ENCODE measurements around the gene MTCL1.

The MTCL1 gene

DNA sequence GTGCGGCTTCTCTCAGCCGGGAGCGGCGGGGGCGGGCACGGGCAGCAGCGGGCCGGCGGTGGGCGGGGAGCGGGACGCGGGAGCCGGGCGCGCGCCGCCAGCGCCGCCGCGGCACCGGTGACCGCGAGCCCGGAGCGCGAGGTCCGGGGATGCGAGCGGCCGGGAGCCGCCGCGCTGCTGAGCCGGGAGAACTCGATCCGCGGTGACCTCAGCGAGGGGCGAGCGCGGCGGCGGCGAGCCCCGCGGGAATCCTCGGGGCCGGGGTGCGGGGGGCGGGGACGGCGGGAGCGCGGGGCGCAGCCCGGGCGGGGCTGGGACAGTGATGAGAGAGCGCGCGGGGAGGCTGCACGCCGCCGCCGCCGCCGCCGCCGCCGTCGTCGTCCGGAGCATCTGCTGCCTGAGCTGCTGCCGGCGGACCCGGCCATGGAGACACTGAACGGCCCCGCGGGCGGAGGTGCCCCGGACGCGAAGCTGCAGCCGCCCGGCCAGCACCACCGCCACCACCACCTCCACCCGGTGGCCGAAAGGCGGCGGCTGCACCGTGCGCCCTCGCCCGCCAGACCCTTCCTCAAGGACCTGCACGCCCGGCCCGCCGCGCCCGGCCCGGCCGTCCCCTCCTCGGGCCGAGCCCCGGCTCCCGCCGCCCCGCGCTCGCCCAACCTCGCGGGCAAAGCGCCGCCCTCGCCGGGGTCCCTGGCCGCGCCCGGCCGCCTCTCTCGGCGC, at the start of gene MTCL1:
MTCL1 (plus strand) TSS at position 319 of the 723 bp plus-strand sequence; CDS start at position 424, 105 bp downstream.
- Histone ChIP-seq H3K4me3 (ENCODE audit: low read length, poor library complexity, severe bottlenecking) (peak within 1 kb of the TSS; percentile 86), H2AFZ (ENCODE audit: low read length) (peak within 1 kb of the TSS; percentile 94), H3K9me2 (replicated peaks; ENCODE audit: low read depth, low read length) (no peaks in the 10 kb centered on the region), H3K36me3 (ENCODE audit: insufficient read depth, low read length) (no peaks in the 10 kb centered on the region), H3K27me3 (ENCODE audit: insufficient read depth, low read length, poor library complexity, severe bottlenecking) (no peaks in the 10 kb centered on the region), H3K4me1 (ENCODE audit: insufficient read depth, low read length, poor library complexity, severe bottlenecking) (peaks cover 28% of the 10 kb centered on the region), H4K20me1 (ENCODE audit: insufficient read depth, low read length, poor library complexity, severe bottlenecking) (peaks cover 16% of the 10 kb centered on the region), H3K79me2 (ENCODE audit: insufficient read depth, low read length) (peaks cover 27% of the 10 kb centered on the region; the same call in 1 of the 2 replicates), H3K9ac (ENCODE audit: low read depth, low read length, poor library complexity, severe bottlenecking) (peak within 1 kb of the TSS; percentile 80), H3K4me2 (ENCODE audit: low read depth, low read length, poor library complexity, severe bottlenecking) (peak within 1 kb of the TSS; percentile 96), H3K9me3 (ENCODE audit: insufficient read depth, low read depth, low read length) (no peaks in the 10 kb centered on the region), H3F3A (ENCODE audit: low read depth) (no peaks in the 10 kb centered on the region; the same call in none of the 2 replicates)
- TF ChIP-seq EZH2phosphoT487 (IDR thresholded peaks at IDR 0.05; ENCODE audit: borderline replicate concordance), result no peak
- TF ChIP-seq, protein P1, sequence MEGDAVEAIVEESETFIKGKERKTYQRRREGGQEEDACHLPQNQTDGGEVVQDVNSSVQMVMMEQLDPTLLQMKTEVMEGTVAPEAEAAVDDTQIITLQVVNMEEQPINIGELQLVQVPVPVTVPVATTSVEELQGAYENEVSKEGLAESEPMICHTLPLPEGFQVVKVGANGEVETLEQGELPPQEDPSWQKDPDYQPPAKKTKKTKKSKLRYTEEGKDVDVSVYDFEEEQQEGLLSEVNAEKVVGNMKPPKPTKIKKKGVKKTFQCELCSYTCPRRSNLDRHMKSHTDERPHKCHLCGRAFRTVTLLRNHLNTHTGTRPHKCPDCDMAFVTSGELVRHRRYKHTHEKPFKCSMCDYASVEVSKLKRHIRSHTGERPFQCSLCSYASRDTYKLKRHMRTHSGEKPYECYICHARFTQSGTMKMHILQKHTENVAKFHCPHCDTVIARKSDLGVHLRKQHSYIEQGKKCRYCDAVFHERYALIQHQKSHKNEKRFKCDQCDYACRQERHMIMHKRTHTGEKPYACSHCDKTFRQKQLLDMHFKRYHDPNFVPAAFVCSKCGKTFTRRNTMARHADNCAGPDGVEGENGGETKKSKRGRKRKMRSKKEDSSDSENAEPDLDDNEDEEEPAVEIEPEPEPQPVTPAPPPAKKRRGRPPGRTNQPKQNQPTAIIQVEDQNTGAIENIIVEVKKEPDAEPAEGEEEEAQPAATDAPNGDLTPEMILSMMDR (conservative IDR thresholded peaks at IDR 0.05; ENCODE audit: low read length), result no peak

GRCh38 chr18:8656232-8656631, 49.1 kb upstream of the MTCL1 start:
- Histone ChIP-seq H3K4me2 (ENCODE audit: low read depth, low read length, poor library complexity, severe bottlenecking) (no peak overlapping the region), H3K79me2 (ENCODE audit: insufficient read depth, low read length) (no peaks in the 10 kb centered on the region), H3K4me3 (ENCODE audit: low read length, poor library complexity, severe bottlenecking) (no peak overlapping the region), H3K36me3 (ENCODE audit: insufficient read depth, low read length) (no peaks in the 10 kb centered on the region), H3K9ac (ENCODE audit: low read depth, low read length, poor library complexity, severe bottlenecking) (no peak overlapping the region), H3K27me3 (ENCODE audit: insufficient read depth, low read length, poor library complexity, severe bottlenecking) (no peaks in the 10 kb centered on the region), H4K20me1 (ENCODE audit: insufficient read depth, low read length, poor library complexity, severe bottlenecking) (no peaks in the 10 kb centered on the region), H3F3A (ENCODE audit: low read depth) (no peaks in the 10 kb centered on the region), H3K9me3 (ENCODE audit: insufficient read depth, low read depth, low read length) (no peaks in the 10 kb centered on the region), H2AFZ (ENCODE audit: low read length) (no peak overlapping the region), H3K4me1 (ENCODE audit: insufficient read depth, low read length, poor library complexity, severe bottlenecking) (no peaks in the 10 kb centered on the region), H3K9me2 (replicated peaks; ENCODE audit: low read depth, low read length) (no peaks in the 10 kb centered on the region)
- TF ChIP-seq EZH2phosphoT487 (IDR thresholded peaks at IDR 0.05; ENCODE audit: borderline replicate concordance), result no peak
- TF ChIP-seq, protein P1 (conservative IDR thresholded peaks at IDR 0.05; ENCODE audit: low read length), result no peak

GRCh38 chr18:8657050-8657820, 48.1 kb upstream of the MTCL1 start:
- no peak overlapping the region for H3K4me3 ChIP-seq (ENCODE audit: low read length, poor library complexity, severe bottlenecking)
- H3K27me3 ChIP-seq (ENCODE audit: insufficient read depth, low read length, poor library complexity, severe bottlenecking), result no peaks in the 10 kb centered on the region
- no peaks in the 10 kb centered on the region for H3K36me3 ChIP-seq (ENCODE audit: insufficient read depth, low read length)
- H3K9me2 ChIP-seq (replicated peaks; ENCODE audit: low read depth, low read length), result no peaks in the 10 kb centered on the region
- no peaks in the 10 kb centered on the region for H4K20me1 ChIP-seq (ENCODE audit: insufficient read depth, low read length, poor library complexity, severe bottlenecking)
- H2AFZ ChIP-seq (ENCODE audit: low read length), result no peak overlapping the region
- H3K9ac ChIP-seq (ENCODE audit: low read depth, low read length, poor library complexity, severe bottlenecking), result no peak overlapping the region
- no peaks in the 10 kb centered on the region for H3K79me2 ChIP-seq (ENCODE audit: insufficient read depth, low read length)
- H3K9me3 ChIP-seq (ENCODE audit: insufficient read depth, low read depth, low read length), result no peaks in the 10 kb centered on the region
- H3K4me1 ChIP-seq (ENCODE audit: insufficient read depth, low read length, poor library complexity, severe bottlenecking), result peaks cover 7% of the 10 kb centered on the region
- TF ChIP-seq, protein P1 (conservative IDR thresholded peaks at IDR 0.05; ENCODE audit: low read length), result no peak
- no peak for TF ChIP-seq EZH2phosphoT487 (IDR thresholded peaks at IDR 0.05; ENCODE audit: borderline replicate concordance)
- no peaks in the 10 kb centered on the region for H3F3A ChIP-seq (ENCODE audit: low read depth)
- H3K4me2 ChIP-seq (ENCODE audit: low read depth, low read length, poor library complexity, severe bottlenecking), result no peak overlapping the region

All from Loucy (cell line).